ENCODE results near the gene ORC3.
"Not testable (repeated sequence)": the region's sequence is repeated elsewhere in the genome, so short reads cannot be mapped to it uniquely, and the experiment has no call there.

ORC3 gene

DNA sequence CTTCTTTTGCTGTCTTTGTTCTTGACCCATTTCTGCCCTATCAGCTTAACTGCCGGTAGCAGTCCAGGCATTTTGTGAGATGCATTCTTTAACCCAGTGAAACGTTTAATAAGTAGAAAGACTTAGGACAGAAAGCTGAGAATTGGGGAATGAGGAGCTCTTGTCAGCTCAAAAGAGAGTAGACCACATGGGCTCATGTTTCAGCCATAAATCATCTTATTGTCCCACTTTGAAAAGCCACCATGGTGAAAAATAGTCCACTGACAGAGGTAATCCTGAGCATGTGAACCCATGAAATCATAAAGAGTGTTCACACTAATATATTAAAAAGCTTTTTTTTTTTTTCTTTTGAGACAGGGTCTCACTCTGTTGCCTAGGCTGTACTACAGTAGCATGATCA lies 16.3 kb downstream of the ORC3 start:
- FAIRE-seq, result no peak

DNA sequence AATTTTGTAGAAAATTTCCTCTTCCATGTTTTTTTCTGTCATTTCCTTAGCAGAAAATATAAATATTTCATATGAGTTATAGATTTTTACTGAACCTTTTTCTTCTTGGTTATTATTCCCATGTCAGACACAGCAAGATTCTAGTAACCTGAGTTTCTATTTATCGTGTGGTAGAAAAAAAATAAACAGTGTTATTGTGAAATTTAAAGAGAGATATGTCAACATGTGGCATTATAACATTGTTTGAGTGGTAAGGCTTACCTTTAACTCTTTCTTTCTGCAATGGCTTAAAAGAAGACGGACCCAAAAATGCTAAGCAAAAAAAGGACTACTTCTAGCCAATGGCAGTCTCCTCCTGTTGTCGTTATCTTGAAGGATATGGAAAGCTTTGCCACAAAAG lies 18.9 kb downstream of the ORC3 start:
- FAIRE-seq, result no peak

DNA sequence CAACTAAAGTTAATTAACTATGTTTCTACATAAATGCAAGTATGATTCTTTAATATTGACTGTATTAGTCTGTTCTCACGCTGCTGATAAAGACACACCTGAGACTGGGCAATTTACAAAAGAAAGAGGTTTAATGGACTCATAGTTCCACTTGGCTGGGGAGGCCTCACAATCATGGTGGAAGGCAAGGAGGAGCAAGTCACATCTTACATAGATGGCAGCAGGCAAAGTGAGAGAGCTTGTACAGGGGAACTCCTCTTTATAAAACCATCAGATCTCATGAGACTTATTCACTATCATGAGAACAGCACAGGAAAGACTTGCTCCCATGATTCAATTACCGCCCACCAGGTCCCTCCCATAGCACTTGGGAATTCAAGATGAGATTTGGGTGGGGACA lies 23.1 kb downstream of the ORC3 start:
- not testable (repeated sequence) for FAIRE-seq

DNA sequence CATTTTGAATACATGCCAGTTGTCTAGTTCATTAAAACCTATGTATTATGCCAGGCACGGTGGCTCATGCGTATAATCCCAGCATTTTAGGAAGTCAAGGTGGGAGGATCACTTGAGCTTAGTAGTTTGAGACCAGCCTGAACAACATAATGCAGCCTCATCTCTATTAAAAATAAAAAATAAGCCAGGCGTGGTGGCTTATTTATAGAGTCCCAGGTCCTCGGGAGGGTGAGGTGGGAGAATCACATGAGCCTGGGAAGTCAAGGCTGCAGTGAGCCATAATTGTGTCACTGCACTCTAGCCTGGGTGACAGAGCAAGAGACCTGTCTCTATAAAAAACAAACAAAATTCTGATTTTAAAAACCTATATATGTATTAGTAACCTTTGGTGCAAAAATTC lies 27.5 kb downstream of the ORC3 start:
- no peak for FAIRE-seq

DNA sequence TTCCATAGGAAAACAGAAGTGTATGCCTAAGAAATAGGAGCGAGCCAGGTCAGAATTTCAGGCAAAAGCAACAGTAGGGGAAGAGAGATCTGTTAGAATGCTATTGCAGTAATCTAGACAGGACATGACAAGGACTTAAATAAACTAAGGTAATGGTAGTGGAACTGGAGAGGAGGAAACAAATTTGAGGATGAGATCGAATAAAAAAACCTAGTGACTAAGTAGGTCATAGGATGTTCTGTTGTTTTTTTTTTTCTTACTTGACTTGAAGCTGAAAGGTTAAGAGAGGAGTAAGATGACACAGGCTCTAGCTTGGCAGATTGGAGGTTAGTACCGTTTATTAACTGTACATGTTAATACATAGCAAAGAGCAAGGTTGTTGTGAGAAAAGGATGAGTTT lies 28.6 kb downstream of the ORC3 start:
- FAIRE-seq, result no peak

DNA sequence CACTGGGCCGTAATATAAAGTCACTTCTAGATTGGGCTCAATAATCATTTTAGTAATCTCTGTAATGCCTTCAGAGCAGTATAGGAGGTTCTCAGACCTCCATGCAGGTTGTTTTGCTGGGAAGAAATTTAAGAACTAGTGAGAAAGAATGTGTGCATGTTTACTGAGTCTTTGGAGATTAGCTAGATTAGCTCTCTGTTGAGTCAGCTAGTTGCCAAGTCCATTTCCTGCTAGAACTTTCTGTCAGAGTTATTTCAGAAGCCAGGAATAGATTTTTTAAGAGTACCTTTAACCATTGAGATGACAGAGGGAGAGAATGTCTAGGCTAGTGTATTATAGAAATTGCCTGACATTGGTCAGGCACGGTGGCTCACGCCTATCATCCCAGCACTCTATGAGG lies 33.3 kb downstream of the ORC3 start:
- FAIRE-seq, result no peak

DNA sequence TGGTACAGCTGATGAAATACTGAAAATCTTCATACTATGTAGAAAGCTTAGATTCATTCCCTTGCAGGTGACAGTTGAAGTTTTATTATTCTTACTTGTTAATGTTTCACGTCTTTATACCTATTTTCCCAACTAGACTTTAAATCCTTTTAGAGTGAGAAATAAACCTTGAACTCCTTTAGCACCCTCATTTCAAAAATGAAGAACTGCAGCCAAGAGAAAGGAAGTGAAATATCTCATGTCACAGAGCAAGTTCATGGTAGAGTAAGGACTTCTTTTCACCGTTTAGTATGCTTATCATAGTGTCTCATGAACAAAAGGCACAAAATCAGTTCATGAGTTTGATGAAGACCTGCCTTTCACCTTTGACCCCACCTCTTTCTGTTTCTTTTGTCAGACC lies 38.5 kb downstream of the ORC3 start:
- no peak for FAIRE-seq

DNA sequence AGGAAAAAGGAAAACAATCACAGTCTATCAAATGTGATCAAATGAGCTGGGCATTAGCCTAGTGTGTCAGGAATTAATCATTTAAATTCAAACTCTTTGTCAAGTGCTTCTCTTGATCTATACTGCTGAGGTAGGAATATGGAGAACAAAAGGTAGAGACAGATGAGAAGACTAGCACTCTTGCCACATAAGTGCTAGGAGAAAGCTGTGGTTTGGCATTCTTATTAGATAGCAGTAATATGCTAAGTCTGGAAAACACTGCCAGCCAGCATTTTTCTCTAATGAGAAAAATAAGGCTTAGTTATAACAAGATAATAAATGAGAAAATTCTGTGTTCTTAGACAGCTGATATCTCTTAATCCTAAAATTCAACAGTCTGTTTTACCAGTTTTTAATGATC lies 38.9 kb downstream of the ORC3 start:
- no peak for FAIRE-seq

DNA sequence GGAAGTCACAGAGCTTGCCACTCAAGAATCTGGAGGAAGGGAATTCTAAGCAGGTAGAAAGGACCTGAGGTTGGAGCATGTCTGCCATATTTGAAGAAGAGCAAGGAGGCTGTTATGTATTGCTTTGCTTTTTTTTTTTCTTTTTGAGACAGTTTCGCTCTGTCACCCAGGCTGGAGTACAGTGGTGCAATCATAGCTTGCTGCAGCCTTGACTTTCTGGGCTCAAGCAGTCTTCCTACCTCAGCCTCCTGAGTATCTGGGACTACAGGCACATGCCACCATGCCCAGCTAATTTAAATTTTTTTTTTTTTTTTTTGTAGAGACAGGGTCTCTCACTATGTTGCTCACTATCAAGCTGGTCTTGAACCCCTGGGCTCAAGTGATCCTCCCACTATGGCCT lies 40.8 kb downstream of the ORC3 start:
- FAIRE-seq, result no peak

DNA sequence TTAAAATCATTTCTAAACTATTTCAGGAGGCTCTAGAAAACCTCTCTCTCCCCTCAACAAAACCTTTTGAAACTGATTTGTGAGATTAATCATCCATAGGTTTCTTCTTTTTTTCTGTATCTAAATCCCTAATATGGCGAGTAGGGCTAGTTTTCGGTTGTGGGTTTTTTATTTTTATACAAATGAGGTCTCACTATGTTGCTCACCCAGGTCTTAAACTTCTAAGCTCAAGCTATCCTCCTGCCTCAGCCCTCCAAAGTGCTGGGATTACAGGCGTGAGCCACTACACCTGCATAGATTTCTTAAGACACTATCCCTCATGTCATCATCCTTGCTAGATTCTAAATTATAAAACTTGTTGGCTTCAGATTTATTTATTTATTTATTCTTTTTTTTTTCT lies 43.9 kb downstream of the ORC3 start:
- no peak for FAIRE-seq

DNA sequence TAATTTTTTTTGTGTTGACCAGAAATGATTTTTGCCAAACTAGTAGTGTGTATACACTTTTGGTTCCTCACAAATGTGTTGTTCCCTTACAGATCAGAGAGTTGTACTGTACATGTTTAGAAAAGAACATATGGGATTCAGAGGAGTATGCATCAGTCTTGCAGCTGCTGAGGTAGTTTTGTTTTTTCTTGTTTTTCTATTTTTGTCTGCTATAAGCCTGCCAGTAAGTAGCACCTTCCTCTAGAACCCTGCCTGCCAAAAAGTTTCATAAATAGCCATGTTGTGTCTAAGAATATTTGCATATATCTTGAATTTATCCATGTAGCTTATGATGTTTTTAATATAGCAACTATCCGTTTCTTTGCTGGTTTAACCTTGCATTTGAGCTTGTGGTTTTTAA lies 46.4 kb downstream of the ORC3 start:
- no peak for FAIRE-seq

DNA sequence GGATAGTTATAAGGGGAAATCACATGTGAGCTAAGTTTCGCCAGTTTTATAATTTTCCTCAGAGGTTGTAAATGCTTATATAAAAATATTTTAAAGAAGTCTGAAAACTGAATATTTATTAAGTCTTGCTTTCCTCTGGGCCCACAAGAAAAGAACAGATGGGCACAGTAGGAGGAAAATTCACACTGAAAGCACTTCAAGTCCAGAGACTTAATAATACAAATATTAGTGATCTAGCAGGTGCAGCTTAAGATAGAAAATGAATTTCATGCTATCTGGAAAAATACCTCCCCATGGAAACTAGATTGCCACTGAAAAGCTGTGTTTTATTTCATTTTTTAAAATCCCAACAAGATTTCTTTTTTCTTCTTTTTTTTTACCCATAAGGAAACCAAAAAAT lies 47.2 kb downstream of the ORC3 start:
- no peak for FAIRE-seq

DNA sequence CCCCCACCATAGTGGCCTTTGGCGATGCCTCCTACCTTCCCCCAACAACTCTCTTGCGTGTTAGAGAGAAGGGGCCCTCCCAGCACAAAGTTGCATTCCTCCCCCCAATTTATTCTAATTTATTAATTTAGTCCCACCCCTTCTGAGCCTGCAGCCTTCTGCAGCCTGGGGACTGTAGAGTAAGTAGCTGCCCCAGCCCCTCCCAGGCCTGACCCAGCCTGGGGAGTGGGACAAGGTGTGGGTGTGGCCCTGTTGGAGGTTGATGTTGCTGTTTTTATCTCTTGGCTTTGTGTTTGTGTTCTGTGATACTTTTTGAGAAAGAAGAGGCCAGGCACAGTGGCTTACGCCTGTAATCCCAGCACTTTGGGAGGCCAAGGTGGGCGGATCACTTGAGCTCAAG lies 49.4 kb downstream of the ORC3 start:
- FAIRE-seq, result no peak

DNA sequence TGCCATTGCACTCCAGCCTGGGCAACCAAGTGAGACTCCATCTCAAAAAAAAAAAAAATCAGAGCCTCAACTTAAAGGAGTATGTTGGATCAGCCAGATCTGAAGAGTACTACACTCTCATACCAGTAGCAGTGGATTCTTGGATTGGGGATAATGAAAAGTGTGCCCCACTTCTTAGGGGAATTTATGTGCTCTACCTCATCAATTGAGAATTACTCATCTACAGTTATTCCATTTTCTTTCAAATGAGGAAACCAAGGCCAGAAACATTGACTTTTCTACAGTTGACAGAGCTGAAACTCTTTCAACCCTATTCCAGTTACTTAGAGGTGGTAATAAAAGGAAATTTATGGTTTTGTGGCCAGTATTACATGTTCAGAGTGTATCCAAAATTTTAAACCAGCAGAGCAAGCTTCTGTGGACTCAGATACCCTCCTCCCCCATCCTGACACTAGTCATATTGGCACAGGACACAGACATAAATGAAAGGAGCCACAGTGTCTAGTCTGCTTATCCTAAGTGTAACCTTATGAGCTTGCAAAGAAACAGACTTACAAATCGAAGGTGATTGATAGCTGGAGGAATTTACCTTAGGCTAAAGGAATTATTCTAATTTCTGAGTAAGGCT lies 51.2 kb downstream of the ORC3 start:
- no peak for FAIRE-seq

DNA sequence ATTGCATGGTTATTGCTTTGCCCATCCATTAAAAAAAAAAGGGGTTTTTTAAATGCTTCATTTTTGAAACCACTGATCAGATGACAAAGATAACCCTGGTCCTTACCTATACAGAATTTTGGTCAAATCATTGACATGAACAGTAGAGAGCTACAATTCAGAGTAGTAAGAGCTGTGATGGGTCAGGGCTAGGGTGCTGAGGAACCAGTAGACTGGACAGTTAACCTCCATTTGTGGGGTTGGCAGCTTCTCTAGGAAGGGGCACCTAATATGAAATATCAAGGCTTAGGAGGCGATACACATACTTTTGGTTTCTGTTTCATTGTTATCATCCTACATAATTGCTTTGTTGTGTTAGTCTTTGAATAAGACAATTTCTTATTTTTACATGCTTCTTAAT lies 55.1 kb downstream of the ORC3 start:
- FAIRE-seq, result no peak

DNA sequence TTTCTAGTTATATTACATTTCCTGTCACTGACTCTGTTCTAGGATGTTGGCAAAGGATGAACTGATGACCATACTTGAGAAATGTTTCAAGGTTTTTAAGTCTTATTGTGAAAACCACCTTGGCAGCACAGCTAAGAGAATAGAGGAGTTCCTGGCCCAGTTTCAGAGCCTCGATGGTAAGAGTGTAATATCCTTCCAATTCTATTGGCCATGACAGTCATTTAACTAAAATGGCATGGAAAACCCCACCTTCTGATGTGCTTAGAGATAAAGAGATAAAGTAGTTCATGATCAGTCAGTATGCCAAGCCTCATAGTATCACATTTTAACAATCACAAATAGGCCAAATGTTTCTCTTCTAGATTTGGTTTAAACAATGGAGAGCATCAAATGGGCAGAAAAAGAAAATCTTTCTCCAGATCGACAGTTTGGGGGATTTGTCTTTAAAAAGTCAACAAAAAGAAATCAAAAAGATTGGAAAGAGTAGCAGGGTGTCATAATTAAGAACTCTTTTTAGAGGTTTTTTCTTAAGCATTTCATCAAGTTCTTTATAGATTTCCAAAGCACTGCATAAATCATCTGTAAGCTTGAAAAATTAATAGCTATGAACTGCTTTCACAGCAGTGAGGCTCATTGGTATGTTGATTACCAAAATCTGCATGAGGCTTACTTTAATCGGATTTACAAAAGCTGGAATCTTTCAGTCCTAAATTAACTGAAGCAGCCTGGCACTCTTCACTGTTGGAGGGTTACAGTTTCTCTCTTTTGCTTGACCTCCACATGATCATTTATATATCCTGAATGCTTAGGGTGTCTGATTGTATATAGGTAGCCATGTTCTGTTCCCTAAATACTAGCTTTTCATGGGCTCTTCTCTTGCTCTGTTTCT lies 63.4 kb downstream of the ORC3 start:
- FAIRE-seq, result no peak

DNA sequence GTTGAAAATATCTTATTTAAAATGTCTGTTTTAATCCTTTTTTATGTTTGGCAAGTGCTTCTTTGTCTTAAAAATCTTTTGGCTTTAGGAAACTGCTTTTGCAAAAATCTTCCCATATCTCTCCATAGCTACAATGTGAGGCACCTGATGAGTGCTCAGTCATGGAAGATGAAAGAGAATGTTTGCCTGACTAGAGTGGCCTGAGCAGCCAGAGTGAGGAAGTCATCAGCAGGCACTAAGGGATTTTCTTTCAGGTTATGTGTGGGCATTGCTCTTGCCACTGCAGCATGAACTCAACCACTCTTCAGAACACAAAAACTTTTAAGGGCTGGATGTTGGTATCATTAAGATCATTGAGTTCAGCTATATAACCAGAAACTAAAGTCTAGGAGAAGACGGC lies 64.2 kb downstream of the ORC3 start:
- no peak for FAIRE-seq

DNA sequence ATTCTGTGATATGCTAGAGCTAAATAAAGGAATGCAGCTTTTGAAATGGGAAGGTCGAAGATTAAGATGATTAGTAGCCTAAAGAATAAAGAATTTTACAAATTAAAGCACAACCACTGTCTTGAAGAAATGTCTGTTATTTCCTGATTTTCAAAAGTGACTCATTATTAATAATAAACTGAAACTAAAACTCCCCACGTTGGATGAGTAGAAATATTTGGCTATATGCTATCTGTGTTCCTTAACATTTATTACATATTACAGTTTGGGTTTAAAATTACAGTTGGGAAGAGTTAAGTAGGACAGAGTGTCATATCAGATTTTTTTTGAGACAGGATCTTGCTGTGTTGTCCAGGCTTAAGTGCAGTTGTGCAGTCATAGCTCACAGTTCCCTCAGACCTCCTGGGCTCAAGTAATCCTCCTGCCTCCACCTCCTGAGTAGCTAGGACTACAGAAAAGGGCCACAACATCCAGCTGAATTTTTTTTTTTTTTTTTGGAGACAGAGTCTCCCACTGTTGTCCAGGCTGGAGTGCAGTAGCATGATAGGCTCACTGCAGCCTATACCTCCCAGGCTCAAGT lies 65.0 kb downstream of the ORC3 start:
- no peak for FAIRE-seq

DNA sequence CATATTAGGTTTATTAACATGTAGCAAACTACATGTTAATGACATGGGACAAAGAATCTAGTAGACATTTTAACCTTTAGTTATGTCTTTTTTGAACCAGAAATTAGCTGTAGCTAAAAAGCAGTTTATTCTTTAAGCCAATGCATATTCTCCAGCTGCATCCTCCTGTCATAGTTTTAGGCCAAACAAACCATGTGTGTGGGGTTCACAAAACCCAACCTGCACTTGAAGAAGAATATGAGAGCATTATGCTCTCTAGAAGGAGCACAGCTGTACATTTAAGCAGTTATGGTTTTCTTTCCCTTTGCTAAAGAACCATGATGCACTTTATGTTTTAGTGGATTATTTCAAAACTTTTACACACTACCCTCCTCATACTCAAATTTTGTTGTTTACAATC lies 65.9 kb downstream of the ORC3 start:
- no peak for FAIRE-seq

DNA sequence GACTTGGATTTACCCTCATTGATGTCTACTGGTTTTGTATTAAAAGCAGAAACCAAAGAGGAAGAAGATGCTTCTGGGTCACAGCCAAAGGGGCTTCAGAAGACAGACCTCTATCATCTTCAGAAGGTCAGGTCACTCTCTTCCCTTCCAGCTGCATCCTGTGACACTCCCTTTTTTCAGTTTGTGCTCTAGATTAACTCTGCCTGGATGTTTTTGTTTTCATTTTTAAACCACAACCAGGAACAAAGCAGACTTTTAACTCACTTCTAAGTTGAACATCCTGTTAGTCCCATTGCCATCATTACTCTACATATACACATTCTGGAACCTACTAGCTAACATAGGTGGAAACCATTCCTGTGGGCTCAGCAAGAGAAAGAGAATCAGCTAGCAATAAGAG lies 66.9 kb downstream of the ORC3 start:
- FAIRE-seq, result no peak

DNA sequence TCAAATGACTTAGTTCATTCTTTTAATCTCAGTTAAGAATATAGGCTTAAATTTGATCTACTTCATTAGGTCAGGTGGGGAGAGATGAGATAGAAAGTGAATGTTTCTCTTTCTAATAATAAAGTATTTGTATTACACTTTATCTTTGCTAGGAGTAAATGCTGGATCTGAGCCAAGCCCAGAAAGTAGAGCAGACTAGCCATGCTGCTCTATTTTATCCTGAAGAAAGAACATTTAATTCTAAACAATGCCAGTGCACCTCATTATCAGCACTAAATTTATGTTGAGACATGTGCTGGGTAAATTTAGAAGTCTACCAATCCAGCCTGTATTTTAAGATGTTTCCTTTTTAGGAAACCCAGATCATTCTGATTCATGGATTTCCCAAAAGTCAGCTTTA lies 68.6 kb downstream of the ORC3 start:
- FAIRE-seq, result no peak

DNA sequence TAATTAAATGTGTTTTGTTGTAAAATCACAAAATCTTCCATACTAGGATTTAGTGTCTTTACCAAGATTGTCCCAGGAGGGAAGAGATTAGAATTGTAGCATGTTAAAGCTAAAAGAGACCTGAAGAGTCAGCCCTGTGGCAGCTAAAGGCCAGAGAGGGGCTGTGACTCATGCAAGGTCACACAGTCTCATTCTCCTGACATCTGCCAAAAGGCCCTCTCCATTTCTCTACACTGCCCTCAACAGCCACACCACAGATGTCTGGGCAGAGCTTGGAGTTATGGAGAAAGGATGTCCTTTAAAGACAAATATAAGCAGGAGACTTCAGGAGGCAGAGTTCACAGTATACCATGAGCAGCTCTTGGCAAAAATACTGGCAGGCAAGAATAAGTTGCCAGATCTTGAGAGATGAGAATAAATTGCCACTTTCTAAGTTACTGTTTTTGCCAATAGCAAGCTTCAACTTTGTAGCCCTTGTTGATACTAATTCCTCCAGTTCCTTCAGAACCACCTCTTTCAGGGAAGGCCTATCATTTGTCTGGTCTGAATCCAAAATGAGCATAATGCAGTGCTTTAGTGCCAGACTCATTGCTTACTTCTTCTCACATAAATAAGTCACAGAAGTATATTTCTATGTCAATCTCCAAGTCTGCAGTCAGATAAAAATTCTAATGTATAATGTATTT lies 70.4 kb downstream of the ORC3 start:
- FAIRE-seq, result no peak

DNA sequence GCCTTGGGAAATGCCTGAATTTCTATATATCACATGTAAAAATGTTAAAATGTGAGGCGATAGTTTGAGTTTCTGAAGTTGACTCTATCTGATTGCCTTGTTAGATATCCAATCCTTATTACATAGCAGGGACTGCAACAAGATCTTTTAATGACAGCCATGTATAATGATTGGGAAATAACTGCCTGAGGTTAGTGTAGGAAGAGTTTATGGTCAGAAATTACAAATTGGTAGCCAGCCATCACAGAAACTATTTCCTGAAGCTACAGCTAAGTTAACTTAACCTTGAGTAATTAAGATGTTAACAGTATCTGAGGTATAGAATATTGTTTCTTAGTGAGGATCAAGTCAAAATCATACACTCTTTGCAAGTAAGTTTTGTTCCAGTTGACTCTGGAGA lies 71.1 kb downstream of the ORC3 start:
- FAIRE-seq, result no peak

DNA sequence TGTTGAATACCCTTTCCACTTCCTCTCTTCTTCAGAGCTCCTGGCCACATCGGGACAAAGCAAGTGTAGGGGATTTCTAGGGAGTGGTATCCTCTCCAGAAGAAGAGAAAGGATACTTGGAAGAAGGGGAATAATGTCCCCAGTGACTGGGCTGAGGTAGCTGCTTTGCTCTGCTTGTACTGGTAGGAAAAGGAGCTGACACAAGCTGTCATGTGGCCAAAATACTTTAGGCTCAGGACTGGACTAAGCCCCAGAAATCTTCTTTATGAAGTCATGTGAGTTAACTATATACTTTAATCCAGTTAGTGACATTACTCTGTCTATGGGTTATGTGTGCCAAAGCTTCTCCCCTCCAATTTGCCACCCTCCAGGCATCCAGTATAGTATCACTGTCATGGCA lies 71.6 kb downstream of the ORC3 start:
- no peak for FAIRE-seq
